ENCODE data around the gene ERF.
"Not testable (repeated sequence)": the region's sequence is repeated elsewhere in the genome, so short reads cannot be mapped to it uniquely, and the experiment has no call there.

DNA sequence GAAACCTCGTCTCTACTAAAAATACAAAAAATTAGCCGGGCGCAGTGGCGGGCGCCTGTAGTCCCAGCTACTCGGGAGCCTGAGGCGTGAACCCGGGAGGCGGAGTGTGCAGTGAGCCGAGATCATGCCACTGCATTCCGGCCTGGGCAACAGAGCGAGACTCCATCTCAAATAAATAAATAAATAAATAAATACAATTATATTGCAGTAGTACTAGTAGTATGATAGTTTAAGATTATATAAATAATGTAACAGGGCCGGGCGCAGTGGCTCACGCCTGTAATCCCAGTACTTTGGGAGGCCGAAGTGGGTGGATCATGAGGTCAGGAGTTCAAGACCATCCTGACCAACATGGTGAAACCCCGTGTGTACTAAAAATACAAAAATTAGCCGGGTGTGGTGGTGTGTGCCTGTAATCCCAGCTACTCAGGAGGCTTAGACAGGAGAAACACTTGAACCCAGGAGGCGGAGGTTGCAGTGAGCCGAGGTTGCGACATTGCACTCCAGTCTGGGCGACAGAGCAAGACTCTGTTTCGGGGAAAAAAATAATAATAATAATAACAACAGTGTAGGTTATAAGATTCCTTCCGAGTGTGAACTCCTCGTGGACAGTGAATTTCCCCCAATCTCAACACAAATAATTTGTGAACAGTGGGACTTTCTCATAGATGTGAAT is 12.1 kb upstream of the ERF start:
- TF ChIP-seq EZH2 (IDR thresholded peaks at IDR 0.05; ENCODE audit: insufficient read depth, poor library complexity, severe bottlenecking); EZH2phosphoT487 (IDR thresholded peaks at IDR 0.05; ENCODE audit: insufficient read depth, low read depth): not testable (repeated sequence)

All from GM23248 (cell line).